ENCODE measurements around the gene RAC2.

RAC2 gene

DNA sequence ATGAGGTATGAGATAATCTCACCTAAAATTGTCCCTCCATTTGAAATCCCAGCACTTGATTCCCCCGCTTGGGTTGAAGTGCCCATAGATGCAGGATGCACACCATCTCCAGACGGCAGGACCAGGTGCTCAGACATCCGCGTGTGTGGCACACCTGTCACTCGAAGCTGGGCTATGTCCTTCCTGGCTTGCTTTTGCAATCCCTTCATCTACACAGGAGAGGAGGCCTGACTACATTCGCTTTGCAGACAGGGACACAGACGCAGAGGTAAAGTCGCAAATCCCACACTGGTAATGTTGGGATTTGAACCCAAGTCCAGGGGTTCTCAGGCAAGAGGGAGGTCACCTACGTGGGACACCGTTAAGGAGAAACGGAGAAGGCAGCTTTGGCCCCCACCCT lies 31.1 kb upstream of the RAC2 start:
- DNase-seq: no peak

DNA sequence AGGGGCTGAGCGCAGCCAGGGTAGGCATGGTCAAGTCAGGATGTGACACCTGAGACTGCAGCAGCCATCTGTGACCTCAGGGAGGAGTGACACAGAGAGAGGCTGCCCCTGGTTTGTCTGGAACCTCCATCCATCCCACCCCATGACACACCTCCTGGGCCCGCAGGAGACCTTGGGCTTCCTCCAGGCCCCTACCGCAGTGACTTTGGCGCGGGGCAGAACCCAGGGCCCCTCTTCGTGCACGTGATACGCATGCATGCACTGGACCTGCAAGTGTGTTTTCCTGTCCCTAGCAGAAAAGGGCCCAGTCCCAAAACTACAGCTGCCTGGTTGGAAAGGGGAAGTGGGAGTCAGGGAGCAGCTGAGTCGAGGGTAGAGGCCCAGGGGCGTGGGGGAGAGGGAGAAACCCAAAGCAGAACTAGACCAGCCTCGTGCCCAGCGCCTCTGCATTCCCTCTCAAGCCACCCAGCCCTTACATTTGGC lies 30.4 kb upstream of the RAC2 start:
- no peak for DNase-seq

DNA sequence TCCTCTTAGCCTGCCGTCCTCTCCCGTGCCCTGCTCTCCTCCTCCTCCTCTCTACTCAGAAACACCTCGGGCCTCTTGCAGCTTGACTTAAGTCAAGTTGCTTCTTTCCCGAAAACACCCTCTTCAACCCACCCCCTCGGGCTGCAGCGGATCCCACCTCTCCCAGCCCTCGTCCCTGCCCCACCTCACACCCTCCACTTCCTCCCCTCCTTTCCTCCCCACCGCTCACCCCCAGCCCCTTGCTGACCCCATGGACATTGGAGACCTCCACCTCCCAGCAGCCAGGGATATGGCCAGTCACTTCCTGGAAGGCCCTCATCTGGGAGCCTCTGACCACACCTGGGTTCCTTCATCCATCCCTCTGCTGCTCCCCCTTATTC lies 29.8 kb upstream of the RAC2 start:
- no peak for DNase-seq

GRCh38 chr22:37273126-37273845 lies 29.2 kb upstream of the RAC2 start:
- no peak for DNase-seq

- no peak for DNase-seq
These were observed 27.0 kb upstream of the RAC2 start for GRCh38 chr22:37270928-37271650.

DNA sequence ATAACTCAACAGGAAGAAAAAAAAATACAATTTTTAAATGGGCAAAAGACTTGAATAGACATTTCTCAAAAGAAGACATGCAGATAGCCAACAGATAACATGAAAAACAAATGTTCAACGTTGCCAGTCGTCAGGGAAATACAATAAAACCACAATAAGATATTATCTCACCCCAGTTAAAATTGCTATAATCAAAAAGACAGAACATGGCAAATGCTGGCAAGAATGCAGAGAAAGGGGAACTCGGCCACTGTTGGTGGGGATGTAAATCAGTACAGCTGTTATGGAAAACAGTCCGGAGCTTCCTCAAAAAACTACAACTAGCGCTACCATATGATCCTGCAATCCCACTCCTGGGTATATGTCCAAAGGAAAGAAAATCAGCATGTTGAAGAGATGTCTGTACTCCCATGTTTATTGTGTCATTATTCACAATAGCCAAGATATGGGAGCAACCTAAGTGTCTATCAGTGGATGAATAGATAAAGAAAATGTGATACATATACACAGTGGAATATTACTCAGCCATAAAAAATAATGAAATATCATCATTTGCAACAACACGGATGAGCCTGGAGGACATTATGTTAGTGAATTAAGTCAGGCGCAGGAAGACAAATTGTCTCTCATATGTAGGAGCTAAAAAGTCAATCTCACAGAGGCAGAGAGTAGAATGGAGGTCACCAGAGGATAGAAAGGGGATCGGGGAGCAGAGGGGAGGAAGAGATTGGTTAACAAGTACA lies 26.0 kb upstream of the RAC2 start:
- DNase-seq: no peak

- DNase-seq: no peak
These were observed 23.8 kb upstream of the RAC2 start for GRCh38 chr22:37267661-37268413.

DNA sequence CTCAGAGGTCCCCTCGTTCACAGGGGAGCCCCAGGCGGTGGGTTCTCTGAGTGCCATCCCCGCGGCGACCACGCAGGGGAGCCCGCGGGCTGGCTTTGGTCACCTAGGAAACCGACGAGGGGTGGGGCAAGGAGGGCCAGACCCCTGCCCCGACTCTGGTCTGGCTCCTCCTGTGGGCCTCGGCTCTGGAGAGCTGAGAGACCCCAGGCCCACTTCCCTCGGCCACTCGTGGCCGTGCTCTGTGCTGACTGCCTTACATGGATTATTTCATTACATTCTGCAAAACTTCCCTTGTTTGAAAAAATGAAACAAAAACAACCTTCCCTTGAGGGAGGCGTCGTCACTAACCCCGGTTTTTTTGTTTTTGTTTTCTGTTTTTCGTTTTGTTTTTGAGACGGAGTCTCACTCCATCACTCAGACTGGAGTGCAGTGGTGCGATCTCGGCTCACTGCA lies 23.1 kb upstream of the RAC2 start:
- peak; percentile 66 to 68 for DNase-seq

GRCh38 chr22:37266581-37267134 lies 22.6 kb upstream of the RAC2 start:
- no peak for DNase-seq

GRCh38 chr22:37263966-37264887 lies 20.2 kb upstream of the RAC2 start:
- no peak for DNase-seq

- DNase-seq: no peak
These were observed 18.3 kb upstream of the RAC2 start for GRCh38 chr22:37262346-37262745.

- DNase-seq: peak; percentile 60 to 64
These were observed 16.9 kb upstream of the RAC2 start for GRCh38 chr22:37260901-37261336.

DNA sequence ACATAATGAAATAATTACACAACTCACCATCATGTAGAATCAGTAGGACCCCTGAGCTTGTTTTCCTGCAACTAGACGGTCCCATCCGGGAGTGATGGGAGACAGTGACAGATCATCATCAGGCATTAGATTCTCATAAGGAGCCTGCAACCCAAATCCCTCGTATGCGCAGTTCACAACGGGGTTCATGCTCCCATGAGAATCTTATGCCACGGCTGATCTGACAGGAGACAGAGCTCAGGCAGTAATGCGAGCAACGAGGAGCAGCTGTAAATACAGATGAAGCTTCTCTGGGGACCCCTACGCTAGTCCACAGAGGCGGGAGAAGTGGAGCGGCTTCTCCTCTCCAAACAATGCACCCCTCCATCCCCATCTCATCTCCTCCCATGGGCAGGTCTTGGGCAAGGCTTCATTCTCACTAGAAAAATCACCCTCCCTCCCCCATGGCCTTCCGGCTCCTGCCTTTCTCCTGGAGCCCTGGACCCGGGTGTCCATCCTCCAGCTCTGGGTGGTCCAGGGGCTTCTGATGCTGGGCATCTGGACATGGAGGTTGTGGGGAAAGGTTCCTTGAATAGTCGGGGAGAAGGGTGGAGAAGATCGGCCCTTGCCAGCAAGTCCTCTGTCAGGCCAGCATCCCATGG lies 16.2 kb upstream of the RAC2 start:
- no peak for DNase-seq

DNA sequence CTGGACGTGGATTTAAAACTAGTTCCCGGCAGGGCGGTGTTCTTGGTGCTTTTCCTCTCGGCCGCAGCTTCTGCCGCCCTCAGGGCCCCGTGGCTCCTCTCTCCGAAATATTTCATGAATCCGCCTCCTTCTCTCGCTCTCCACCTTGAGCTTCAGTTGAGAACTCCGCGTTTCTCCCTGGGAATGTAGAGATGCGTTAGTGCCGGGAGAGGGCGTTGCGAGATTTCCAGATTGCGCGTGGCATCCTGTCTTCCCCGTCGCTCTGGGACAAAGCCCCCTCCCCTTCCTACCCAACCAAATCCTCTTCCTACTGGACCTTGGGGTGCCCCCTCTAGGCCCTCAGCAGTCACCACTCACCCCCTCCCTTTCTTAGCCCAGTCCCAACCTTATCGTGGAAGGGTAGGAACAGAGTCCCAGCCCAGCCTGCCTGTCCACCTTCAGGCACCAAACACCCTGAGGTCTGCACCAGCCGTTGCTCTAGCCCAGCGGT lies 15.5 kb upstream of the RAC2 start:
- DNase-seq: no peak

GRCh38 chr22:37258753-37259401 lies 14.8 kb upstream of the RAC2 start:
- DNase-seq: no peak

DNA sequence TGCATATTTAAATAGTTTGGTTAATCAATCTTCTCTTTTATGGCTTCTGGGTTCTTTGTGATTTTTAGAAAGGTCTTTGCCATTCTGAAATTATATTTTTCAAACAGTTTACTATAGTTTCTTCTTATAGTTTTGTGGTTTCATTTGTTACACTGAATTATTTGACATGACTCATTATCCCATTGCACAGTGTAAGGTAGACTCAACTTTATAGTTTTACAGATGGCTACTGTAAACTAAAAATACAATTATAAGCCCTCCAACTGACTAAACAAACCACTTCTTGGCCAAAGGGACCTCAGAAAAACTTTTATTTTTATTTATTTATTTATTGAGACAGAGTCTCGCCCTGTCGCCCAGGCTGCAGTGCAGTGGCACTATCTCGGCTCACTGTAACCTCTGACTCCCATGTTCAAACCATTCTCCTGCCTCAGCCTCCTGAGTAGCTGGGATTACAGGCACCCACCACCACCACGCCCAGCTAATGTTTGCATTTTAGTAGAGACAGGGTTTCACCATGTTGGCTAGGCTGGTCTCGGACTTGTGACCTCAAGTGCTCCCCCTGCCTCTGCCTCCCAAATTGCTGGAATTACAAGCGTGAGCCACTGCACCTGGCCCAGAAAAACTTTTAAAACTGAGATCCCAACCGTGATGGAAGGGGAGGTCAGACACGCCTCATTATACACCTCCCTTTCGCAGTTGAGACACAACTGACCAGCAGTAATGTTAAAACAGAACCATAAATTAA lies 14.1 kb upstream of the RAC2 start:
- no peak for DNase-seq

GRCh38 chr22:37256075-37256726 lies 12.1 kb upstream of the RAC2 start:
- DNase-seq: no peak

- DNase-seq: no peak
These were observed 11.5 kb upstream of the RAC2 start for GRCh38 chr22:37255558-37256006.

DNA sequence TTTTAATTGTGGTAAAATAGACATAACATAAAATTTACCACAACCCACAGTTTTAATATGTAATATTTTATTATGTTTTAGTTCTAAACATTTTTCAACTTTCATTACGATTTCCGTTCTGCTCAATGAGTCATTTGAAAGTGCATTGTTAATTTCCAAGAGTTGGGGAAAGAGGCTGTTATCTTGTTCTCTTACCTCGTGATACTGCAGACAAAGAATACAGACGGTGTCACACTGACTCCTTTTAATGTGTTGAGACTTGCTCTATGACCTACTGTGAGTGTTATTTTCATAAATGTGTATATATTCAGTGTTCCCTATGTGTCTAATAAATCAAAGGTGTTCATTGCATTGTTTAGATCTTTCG lies 10.8 kb upstream of the RAC2 start:
- DNase-seq: no peak

Data from activated CD4-positive, alpha-beta T cell treated with anti-CD3 and anti-CD28 coated beads for 4 hours (primary cell).